Heart left ventricle (tissue), 13 donors: Measurements from ENCODE around the gene CLN6.

Source experiments
- POLR2A ChIP-seq, 2 donors: fragments of 450-650 bp; IDR thresholded peaks; one replicate each; pipeline ENCODE4 v1.6.1; 2017; ENCODE audit warnings: antibody characterized with exemption in 2 of 2, mild to moderate bottlenecking in 2 of 2, moderate library complexity in 2 of 2
- TF ChIP-seq, protein P1 (sequence below), 12 donors: fragments of 200-600 bp; sonication (generic) in 4 of 12; IDR thresholded peaks; one replicate each; pipeline versions ENCODE4 v1.5.0 to v1.8.0; 2018 to 2022; ENCODE audit warnings: antibody characterized with exemption in 12 of 12, mild to moderate bottlenecking in 5 of 12
- donor health status: ischemic (EF 13 %, LVEDD 7.1; RV severe dilation, severe dysfunction).
- donor health status: DM: no; HTN: yes; CAD: no.
- donor health status: DM: no; HTN: no; CAD: no.
- donor health status: ischemic (EF 25% LVEDD 6.9; RV normal size, moderate dysfunction).
- donor health status: ischemic (EF 25% LVEDD 5.7; RV mildly dilated, moderate dysfunction).
- donor health status: ischemic (EF 35%, LVEDD 5.7; RV mildly dilated, moderate dysfunction).
- donor health status: nonischemic (EF 11% LVEDD 7.7; RV severe dilation, severe dysfunction).
- donor health status: DM: yes; HTN: yes; CAD: no.
- donor health status: PGD.
- donor health status: ischemic (EF 29% LVEDD 5.4; RV normal size, mild dysfunction).
- donor health status: nonischemic (EF 23%, LVEDD 6.1; RV moderate dilation, normal function).

GRCh38 chr15:68199340-68199739 is 30.2 kb downstream of the CLN6 start:
- TF ChIP-seq, protein P1, sequence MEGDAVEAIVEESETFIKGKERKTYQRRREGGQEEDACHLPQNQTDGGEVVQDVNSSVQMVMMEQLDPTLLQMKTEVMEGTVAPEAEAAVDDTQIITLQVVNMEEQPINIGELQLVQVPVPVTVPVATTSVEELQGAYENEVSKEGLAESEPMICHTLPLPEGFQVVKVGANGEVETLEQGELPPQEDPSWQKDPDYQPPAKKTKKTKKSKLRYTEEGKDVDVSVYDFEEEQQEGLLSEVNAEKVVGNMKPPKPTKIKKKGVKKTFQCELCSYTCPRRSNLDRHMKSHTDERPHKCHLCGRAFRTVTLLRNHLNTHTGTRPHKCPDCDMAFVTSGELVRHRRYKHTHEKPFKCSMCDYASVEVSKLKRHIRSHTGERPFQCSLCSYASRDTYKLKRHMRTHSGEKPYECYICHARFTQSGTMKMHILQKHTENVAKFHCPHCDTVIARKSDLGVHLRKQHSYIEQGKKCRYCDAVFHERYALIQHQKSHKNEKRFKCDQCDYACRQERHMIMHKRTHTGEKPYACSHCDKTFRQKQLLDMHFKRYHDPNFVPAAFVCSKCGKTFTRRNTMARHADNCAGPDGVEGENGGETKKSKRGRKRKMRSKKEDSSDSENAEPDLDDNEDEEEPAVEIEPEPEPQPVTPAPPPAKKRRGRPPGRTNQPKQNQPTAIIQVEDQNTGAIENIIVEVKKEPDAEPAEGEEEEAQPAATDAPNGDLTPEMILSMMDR (IDR thresholded peaks at IDR 0.05), result no peak
- no peak for TF ChIP-seq POLR2A (IDR thresholded peaks at IDR 0.05)
